ENCODE data around the gene ALDH1A1.

DNA sequence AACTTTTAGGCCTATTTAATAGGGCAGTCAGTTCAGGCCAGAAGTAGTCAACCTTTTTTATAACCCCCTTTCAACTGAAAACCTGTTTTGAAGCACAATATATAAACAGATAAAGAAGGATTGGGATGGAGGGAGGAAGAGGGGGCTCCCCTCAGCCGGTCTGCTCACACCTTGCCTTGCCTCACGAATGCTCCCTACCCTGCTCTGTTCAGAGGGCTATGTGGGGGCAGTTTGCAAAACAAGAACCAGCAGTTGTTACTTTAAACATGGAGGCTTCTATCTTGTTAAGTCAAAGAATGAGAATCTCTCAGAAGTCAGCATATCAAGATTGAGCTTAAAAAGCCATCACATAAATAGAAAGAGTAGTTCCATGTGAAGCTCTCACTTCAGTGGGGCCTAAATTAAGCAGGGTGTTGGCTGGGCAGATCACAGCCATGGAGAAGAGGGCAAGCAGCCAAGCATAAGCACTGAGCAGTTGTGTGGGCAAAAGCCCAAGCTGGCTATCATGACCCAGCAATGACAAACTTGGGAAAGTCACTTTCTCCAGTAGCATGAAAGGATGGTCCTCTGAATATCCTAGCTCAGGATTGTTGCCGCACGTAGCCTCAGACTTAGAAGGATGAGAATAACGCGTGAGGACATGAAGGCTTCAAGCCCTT lies 70.6 kb downstream of the ALDH1A1 start:
- TF ChIP-seq, protein P1, sequence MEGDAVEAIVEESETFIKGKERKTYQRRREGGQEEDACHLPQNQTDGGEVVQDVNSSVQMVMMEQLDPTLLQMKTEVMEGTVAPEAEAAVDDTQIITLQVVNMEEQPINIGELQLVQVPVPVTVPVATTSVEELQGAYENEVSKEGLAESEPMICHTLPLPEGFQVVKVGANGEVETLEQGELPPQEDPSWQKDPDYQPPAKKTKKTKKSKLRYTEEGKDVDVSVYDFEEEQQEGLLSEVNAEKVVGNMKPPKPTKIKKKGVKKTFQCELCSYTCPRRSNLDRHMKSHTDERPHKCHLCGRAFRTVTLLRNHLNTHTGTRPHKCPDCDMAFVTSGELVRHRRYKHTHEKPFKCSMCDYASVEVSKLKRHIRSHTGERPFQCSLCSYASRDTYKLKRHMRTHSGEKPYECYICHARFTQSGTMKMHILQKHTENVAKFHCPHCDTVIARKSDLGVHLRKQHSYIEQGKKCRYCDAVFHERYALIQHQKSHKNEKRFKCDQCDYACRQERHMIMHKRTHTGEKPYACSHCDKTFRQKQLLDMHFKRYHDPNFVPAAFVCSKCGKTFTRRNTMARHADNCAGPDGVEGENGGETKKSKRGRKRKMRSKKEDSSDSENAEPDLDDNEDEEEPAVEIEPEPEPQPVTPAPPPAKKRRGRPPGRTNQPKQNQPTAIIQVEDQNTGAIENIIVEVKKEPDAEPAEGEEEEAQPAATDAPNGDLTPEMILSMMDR (conservative IDR thresholded peaks at IDR 0.05; ENCODE audit: low read depth, low read length): no peak
- TF ChIP-seq EZH2 (IDR thresholded peaks at IDR 0.05; ENCODE audit: low read length, unreplicated experiment) (no peak), EZH2phosphoT487 (IDR thresholded peaks at IDR 0.05; ENCODE audit: borderline replicate concordance, low read length) (no peak)

Measured in PC-3 (cell line).